GM21717 (cell line): Measurements from ENCODE around the gene AMN.
A peak's percentile ranks its signal among the peaks of the same experiment; 100 is the strongest.

ENCODE experiments used
- ATAC-seq: cut with Tn5 transposase; IDR thresholded peaks from one replicate; pipeline ENCODE4 v1.9.1; 2021; ENCODE audit warnings: mild to moderate bottlenecking, moderate library complexity; ENCODE audit not compliant: unreplicated experiment

Gene AMN

DNA sequence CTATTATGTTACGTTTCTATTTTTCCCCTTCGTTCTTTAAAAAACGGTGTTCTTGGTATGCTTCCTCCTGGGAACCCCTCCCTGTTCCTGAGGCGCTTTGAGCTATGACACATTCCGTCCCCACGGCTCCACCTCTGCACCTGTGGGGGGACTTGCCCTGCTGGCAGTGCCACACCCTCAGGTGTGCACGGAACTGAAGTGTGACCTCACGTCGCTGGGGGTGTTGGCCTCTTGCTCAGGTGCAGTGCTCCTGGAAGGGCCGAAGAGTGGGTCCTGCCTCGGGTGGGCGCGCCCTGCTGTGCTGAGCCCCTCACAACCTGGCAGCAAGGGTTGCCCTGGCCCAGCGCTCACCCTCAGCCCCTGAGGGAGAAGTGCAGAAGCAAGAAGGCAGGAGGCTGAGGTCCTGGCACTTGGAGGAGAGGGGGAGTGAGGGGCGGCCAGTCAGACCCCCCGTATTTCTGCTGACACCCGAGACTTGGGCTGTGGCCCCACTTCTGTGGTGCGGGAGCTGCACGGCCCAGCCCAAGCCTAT is 4.9 kb downstream of the AMN start:
- ATAC-seq = no peak

- peak; percentile 4 for ATAC-seq
Measured at GRCh38 chr14:102927878-102928411, 5.5 kb downstream of the AMN start.

GRCh38 chr14:102928412-102929240 is 6.2 kb downstream of the AMN start:
- ATAC-seq = peak; percentile 51

DNA sequence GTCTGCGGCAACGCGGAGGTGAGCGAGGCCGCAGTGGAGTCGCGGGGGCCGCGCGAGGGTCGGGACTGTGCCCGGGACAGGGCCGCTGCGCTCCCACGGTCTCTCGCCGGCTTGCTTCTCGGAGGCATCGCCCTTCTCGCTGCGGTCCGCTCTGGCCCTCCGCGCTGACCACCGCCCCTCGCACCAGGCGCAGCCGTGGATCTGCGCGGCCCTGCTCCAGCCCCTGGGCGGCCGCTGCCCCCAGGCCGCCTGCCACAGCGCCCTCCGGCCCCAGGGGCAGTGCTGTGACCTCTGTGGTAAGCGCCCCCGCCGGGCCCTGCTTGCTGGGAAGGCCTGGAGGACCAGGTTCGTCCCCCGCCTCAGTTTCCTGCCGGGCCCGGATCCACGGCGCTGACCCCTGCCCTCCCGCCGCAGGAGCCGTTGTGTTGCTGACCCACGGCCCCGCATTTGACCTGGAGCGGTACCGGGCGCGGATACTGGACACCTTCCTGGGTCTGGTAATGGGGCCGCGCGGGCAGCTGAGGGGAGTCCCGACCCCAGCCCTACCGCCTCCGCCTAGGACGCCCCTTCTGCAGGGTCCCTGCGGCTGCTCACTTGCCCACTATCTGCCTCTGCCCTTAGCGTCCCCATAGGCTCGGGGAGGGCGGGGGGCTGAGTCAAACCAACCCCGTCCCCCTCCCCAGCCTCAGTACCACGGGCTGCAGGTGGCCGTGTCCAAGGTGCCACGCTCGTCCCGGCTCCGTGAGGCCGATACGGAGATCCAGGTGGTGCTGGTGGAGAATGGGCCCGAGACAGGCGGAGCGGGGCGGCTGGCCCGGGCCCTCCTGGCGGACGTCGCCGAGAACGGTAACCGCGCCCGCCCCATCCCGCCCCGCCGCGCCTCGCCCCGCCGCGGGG is 7.0 kb downstream of the AMN start:
- ATAC-seq = no peak

DNA sequence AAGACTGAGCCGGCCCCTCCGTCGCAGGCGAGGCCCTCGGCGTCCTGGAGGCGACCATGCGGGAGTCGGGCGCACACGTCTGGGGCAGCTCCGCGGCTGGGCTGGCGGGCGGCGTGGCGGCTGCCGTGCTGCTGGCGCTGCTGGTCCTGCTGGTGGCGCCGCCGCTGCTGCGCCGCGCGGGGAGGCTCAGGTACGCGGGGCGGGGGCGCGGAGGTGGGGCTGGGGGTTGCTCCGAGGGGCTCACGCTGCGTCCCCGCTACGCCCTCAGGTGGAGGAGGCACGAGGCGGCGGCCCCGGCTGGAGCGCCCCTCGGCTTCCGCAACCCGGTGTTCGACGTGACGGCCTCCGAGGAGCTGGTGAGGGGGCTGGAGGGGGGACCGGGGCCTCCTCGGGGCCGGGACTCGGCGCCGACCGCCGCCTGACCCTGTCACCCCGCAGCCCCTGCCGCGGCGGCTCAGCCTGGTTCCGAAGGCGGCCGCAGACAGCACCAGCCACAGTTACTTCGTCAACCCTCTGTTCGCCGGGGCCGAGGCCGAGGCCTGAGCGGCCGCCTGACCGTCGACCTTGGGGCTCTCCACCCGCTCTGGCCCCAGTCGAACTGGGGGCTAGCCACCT is 7.8 kb downstream of the AMN start:
- ATAC-seq = no peak

DNA sequence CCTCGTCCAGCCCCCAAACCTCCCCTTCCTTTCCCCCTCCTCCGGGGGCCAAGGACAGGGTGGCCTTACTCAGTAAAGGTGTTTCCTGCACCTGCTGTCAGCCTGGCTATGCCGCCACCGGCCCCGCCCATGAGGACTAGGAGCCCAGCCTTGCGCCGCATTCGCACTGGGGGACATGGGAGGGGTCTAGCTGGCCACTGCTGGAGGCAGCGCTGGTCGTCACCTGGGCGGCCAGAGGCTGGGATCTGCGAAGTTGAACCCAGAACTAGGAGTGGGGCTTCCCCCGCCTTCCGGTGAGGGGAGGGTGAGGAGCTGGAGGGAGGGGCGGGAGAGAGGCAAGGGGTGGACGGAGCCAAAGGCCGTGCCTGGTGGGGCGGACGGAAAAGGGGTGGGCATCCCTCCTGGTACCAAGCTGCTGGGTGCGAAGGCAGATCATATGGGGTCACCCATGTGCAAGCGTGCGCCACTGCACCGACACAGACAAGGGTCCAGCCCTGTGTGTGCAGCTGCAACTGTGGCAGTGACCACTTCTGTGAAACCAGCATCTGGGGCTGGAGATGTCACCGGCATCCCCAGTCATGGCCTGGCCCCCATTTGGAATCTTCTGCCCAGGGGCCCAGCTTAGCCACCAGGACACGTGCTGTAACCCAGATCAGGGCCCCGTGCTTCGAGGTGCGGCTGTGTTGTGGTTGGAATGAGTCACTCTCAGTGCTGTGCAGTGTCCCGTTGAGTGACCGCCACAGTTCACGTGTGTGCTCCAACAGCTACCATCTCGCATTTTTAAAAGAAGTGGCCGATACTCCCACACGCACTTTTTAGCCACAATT is 8.5 kb downstream of the AMN start:
- ATAC-seq = no peak

- no peak for ATAC-seq
Measured at GRCh38 chr14:102931580-102932285, 9.3 kb downstream of the AMN start.

- no peak for ATAC-seq
Measured at GRCh38 chr14:102932484-102933248, 10.2 kb downstream of the AMN start.

- ATAC-seq = no peak
Measured at GRCh38 chr14:102933618-102934231, 11.3 kb downstream of the AMN start.

GRCh38 chr14:102935756-102936155 is 13.3 kb downstream of the AMN start:
- ATAC-seq = no peak

DNA sequence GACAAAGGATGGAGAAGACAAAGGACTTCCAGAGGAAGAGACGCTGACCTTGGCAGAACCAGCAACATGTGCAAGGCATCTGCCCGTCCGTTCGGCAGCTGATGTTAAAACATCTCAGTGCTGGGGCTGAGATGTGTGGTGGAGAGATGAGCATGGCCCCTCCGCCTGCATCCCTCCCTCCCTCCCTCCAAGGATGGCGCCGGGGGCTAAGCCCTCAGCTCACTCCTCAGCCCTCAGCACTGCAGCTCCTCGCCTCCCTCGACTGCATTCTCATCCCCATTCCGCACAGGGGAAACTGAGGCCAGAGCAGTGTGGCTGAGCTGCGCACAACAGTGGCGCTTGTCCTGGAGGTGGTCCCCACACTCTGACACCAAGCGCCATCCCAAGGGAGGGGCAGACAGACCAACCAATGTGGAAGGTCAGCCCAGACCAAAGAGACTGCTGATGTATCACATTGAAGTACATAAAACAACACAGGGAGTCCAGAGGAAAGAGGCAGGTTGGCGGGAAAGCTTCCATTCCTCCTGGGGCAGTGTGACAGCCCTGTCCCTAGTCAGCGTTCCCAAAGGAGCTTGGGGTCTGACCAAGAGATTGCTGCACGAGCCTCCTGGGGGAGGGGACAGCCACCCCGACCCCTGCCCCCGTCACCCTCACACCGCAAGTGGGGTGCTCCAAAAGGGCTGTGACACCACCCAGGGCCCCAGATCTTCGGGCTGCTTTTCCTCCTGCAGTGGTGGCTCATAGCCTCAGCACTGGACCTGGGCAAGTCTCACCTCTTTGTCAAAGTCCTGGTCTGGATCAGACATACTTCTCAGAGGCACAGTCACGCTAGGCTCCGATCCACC is 15.1 kb downstream of the AMN start:
- ATAC-seq = no peak

DNA sequence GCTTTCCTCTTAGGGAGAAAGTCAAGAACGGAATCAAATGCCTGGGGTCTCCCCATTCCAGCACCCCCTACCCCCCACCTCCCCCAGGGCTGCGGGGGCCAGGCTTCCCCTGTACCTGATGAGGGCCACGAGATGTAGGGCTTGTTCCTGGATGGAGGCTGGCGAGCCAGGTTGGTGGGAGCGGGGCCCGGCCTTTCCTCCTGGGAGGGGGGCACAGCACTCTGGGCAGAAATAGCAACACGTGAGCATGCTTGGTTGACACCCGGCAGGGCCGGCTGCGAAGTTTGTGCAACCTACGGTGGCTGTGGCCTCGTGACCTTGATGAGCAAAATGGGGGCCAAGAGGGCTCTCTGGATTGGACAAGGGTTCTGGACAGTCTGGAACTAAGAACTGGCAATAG is 15.7 kb downstream of the AMN start:
- ATAC-seq = no peak

GRCh38 chr14:102939329-102939728 is 16.9 kb downstream of the AMN start:
- ATAC-seq = no peak

DNA sequence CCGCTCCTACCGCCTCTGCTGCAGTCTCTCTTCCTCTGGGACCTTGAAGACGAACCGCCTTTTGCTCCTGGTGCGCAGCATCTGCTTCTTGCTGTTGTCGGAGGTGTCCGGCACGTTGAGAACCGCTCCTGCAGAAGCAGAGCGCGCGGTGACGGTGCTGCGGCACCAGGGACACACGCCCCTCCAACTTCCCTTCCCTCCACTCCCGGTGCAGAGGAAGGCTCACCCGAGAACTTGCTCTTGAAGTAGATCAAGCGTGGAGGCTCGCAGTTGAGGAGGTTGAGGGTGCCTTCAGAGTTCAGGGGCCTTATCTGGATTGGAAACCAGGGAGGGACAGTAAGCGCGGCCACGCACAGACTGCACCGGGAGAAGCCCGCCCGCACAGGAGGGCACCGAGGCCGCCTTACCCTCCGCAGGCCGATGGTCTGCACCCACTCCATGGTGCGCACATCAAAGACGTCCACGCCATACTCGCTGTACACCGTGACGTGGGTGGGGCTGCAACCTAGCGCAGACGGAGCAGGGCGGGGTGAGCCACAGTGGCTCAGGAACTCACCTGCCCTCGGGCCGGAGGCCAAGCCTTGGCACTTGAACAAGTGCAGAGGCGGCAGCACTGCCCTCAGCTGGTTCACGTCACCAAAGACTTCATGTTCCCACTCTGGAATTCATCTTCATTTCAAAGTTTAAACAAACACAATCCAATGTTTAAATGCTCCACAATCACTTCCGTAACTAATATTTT is 17.5 kb downstream of the AMN start:
- no peak for ATAC-seq

GRCh38 chr14:102940729-102941362 is 18.4 kb downstream of the AMN start:
- ATAC-seq = no peak

GRCh38 chr14:102941419-102942011 is 19.1 kb downstream of the AMN start:
- ATAC-seq = no peak
